Middle frontal gyrus (tissue), 1 donor: ENCODE data around the gene FMO4.
"Not testable (repeated sequence)": the region's sequence is repeated elsewhere in the genome, so short reads cannot be mapped to it uniquely, and the experiment has no call there.

ENCODE experiments used
- DNase-seq: peaks from one replicate; pipeline ENCODE4 v3.0.0-alpha.2; 2015; ENCODE audit warnings: low spot score; ENCODE audit errors: extremely low spot score

Gene FMO4

GRCh38 chr1:171389171-171389570 is 75.2 kb downstream of the FMO4 start:
- no peak for DNase-seq

GRCh38 chr1:171390740-171391139 is 76.8 kb downstream of the FMO4 start:
- DNase-seq: not testable (repeated sequence)
